Keratinocyte (primary cell): ENCODE data around the gene TBC1D16. TPM values are rescaled to one million over a fixed set of nuclear protein-coding genes. Genes with fewer than 3 reads are reported as not detected.
"Not testable (repeated sequence)": the region's sequence is repeated elsewhere in the genome, so short reads cannot be mapped to it uniquely, and the experiment has no call there.

Experiments
- DNase-seq: peaks from one replicate; pipeline ENCODE4 v3.0.0-alpha.2; 2011; ENCODE audit warnings: low read depth, missing footprints, low spot score
- FAIRE-seq: peaks from 2 replicates; lab custom pipeline; 2011; peaks lifted over from hg19 to GRCh38; lab: Jason Lieb, UNC
- H2AFZ ChIP-seq: 2 replicates; pipeline ENCODE4 v1.6.0; 2012; ENCODE audit warnings: low read length, control low read depth, inconsistent platforms; ENCODE audit not compliant: control insufficient read depth
- H3K27ac ChIP-seq: 2 replicates; pipeline ENCODE4 v1.5.1; 2011; ENCODE audit warnings: low read length; ENCODE audit not compliant: control insufficient read depth, insufficient read depth
- H3K27me3 ChIP-seq: 3 replicates; pipeline ENCODE4 v1.6.0; 2011; ENCODE audit warnings: low read length; ENCODE audit not compliant: control insufficient read depth, insufficient read depth; ENCODE audit errors: extremely low read depth
- H3K36me3 ChIP-seq, 2 experiments: 2 replicates in 1 of 2; 3 replicates in 1 of 2; pipeline ENCODE4 v1.5.1; 2011; ENCODE audit warnings: low read length in 2 of 2, mild to moderate bottlenecking in 1 of 2; ENCODE audit not compliant: control insufficient read depth in 2 of 2, insufficient read depth in 2 of 2; ENCODE audit errors: extremely low read depth in 1 of 2
- H3K4me1 ChIP-seq: 3 replicates; pipeline ENCODE4 v1.5.1; 2011; ENCODE audit warnings: low read length; ENCODE audit not compliant: control insufficient read depth, insufficient read depth; ENCODE audit errors: extremely low read depth
- H3K4me2 ChIP-seq: 3 replicates; pipeline ENCODE4 v1.6.0; 2011; ENCODE audit warnings: low read depth, low read length; ENCODE audit not compliant: control insufficient read depth, insufficient read depth; ENCODE audit errors: extremely low read depth
- H3K4me3 ChIP-seq, 3 experiments: fragments of 200-600 bp in 1 of 3; sonication (generic) in 1 of 3; 2 replicates in 2 of 3; 3 replicates in 1 of 3; pipeline ENCODE4 v1.5.1; 2011 to 2016; ENCODE audit warnings: low read length in 3 of 3, mild to moderate bottlenecking in 3 of 3, control low read depth in 2 of 3, inconsistent platforms in 1 of 3, low read depth in 1 of 3, mixed read lengths in 1 of 3, mixed run types in 1 of 3, moderate library complexity in 1 of 3; ENCODE audit not compliant: control insufficient read depth in 2 of 3, insufficient read depth in 2 of 3; ENCODE audit errors: extremely low read depth in 1 of 3
- H3K79me2 ChIP-seq: 2 replicates; pipeline ENCODE4 v1.6.0; 2012; ENCODE audit warnings: low read length; ENCODE audit not compliant: control insufficient read depth, insufficient read depth
- H3K9ac ChIP-seq: 3 replicates; pipeline ENCODE4 v1.6.0; 2011; ENCODE audit warnings: low read length; ENCODE audit not compliant: control insufficient read depth, insufficient read depth; ENCODE audit errors: extremely low read depth
- H3K9me1 ChIP-seq: 3 replicates; pipeline ENCODE4 v1.6.0; 2011; ENCODE audit warnings: low read length; ENCODE audit not compliant: control insufficient read depth, insufficient read depth; ENCODE audit errors: extremely low read depth
- H3K9me3 ChIP-seq: 2 replicates; pipeline ENCODE4 v1.5.1; 2012; ENCODE audit warnings: low read depth, low read length; ENCODE audit not compliant: control insufficient read depth
- H4K20me1 ChIP-seq: 3 replicates; pipeline ENCODE4 v1.6.0; 2011; ENCODE audit warnings: low read length; ENCODE audit not compliant: control insufficient read depth, insufficient read depth; ENCODE audit errors: extremely low read depth
- CTCF ChIP-seq, 3 experiments: IDR thresholded peaks in 1 of 3; conservative IDR thresholded peaks in 1 of 3; optimal IDR thresholded peaks in 1 of 3; 2 replicates in 2 of 3; 3 replicates in 1 of 3; pipeline versions ENCODE3 to v1.5.1; 2011; ENCODE audit warnings: low read length in 3 of 3, mild to moderate bottlenecking in 3 of 3, moderate library complexity in 2 of 3, control low read depth in 1 of 3, inconsistent platforms in 1 of 3; ENCODE audit not compliant: insufficient read depth in 2 of 3; ENCODE audit errors: extremely low read depth in 1 of 3
- EZH2 ChIP-seq: IDR thresholded peaks from one replicate; pipeline ENCODE4 v1.6.1; 2012; ENCODE audit warnings: inconsistent platforms, mild to moderate bottlenecking, low read length, moderate library complexity
- dilution Hi-C: fragments of 300-500 bp; cut with MboI; formaldehyde crosslinking; loops from one replicate; pipeline ENCODE4 v1.7.0; 2020; ENCODE audit warnings: low sequenced_read_pairs; ENCODE audit not compliant: extremely low pct_ligation_motif_present
- polyA plus RNA-seq, 5 experiments: library from polyadenylated mRNA; depleted of rRNA in 3 of 5; stranded (reverse) in 3 of 5; stranded (forward) in 1 of 5; unstranded in 1 of 5; fragments of >200 nt; gene quantifications; 1 replicate in 1 of 5; 2 replicates in 3 of 5; 3 replicates in 1 of 5; pipeline versions ENCODE4 v1.2.1 to v1.2.3, GENCODE V29; 2011 to 2012; ENCODE audit warnings: missing spikeins in 2 of 5, low read depth in 1 of 5, low replicate concordance in 1 of 5

TBC1D16 gene
- polyA plus RNA-seq, 1 donor (not counting 4 experiments of a cell fraction or from before 2014, with no cell fraction given): 8.6 TPM

GRCh38 chr17:79956853-79957252 lies 78.8 kb downstream of the TBC1D16 start:
- Histone ChIP-seq H3K9me3 (no peaks in the 10 kb centered on the region), H4K20me1 (no peaks in the 10 kb centered on the region), H3K27me3 (no peaks in the 10 kb centered on the region), H3K36me3 (peaks cover 0 to 4% of the 10 kb centered on the region in 2 experiments), H3K9me1 (no peaks in the 10 kb centered on the region), H3K27ac (no peak overlapping the region), H3K79me2 (no peaks in the 10 kb centered on the region), H2AFZ (no peak overlapping the region), H3K4me2 (no peak overlapping the region), H3K4me3 (no peak overlapping the region), H3K9ac (no peak overlapping the region), H3K4me1 (peaks cover 4% of the 10 kb centered on the region)
- no peak for FAIRE-seq
- TF ChIP-seq EZH2 (no peak), CTCF (optimal IDR thresholded peaks at IDR 0.05 in 1 of 3, IDR thresholded peaks at IDR 0.05 in 1 of 3, conservative IDR thresholded peaks at IDR 0.05 in 1 of 3; ENCODE audit: extremely low read depth in 1 of 3, insufficient read depth in 2 of 3, low read length in 3 of 3) (no peak)
- DNase-seq: no peak
- dilution Hi-C loops: no loop called here

- H2AFZ ChIP-seq, H3K36me3 ChIP-seq, DNase-seq, H3K9me1 ChIP-seq, H3K27ac ChIP-seq, H3K4me2 ChIP-seq, H3K9me3 ChIP-seq, FAIRE-seq, H3K27me3 ChIP-seq, H4K20me1 ChIP-seq, H3K4me1 ChIP-seq, H3K79me2 ChIP-seq, H3K9ac ChIP-seq, H3K4me3 ChIP-seq, dilution Hi-C loops: not testable (repeated sequence)
Observed at GRCh38 chr17:79956441-79956735, 79.3 kb downstream of the TBC1D16 start.

GRCh38 chr17:79955691-79956440 lies 79.8 kb downstream of the TBC1D16 start:
- no peaks in the 10 kb centered on the region for H4K20me1 ChIP-seq
- no peak overlapping the region for H3K4me3 ChIP-seq
- H3K79me2 ChIP-seq: no peaks in the 10 kb centered on the region
- peaks cover 1% of the 10 kb centered on the region for H3K4me1 ChIP-seq
- H3K9me1 ChIP-seq: no peaks in the 10 kb centered on the region
- DNase-seq (no peak), FAIRE-seq (no peak)
- H2AFZ ChIP-seq: no peak overlapping the region
- no peak overlapping the region for H3K9ac ChIP-seq
- no peak overlapping the region for H3K27ac ChIP-seq
- peaks cover 0 to 4% of the 10 kb centered on the region in 2 experiments for H3K36me3 ChIP-seq
- H3K4me2 ChIP-seq: no peak overlapping the region
- no peak for TF ChIP-seq EZH2
- TF ChIP-seq CTCF (optimal IDR thresholded peaks at IDR 0.05 in 1 of 3, IDR thresholded peaks at IDR 0.05 in 1 of 3, conservative IDR thresholded peaks at IDR 0.05 in 1 of 3; ENCODE audit: extremely low read depth in 1 of 3, insufficient read depth in 2 of 3, low read length in 3 of 3): no peak
- H3K27me3 ChIP-seq: no peaks in the 10 kb centered on the region
- H3K9me3 ChIP-seq: no peaks in the 10 kb centered on the region
- dilution Hi-C loops: no loop called here
